ENCODE measurements around the gene ZNF148.

Gene ZNF148

GRCh38 chr3:125292015-125292414, 83.1 kb downstream of the ZNF148 start:
- DNase-seq (ENCODE audit: low read depth, low spot score) = no peak
- ChIA-PET CTCF (interaction anchor here (0.9 to 1.7 kb wide), 2 partner anchors 28 to 145 kb away, joined by 3 read pairs; no protein-coding TSS in a partner anchor), POLR2A (interaction anchor here (0.6 kb wide), 1 partner anchor 304 kb away, joined by 4 read pairs; no protein-coding TSS in a partner anchor)
- TF ChIP-seq CTCF (IDR thresholded peaks at IDR 0.05; ENCODE audit: insufficient read depth, low read length, missing control alignments) = no peak
- H3K4me3 ChIP-seq (ENCODE audit: low read depth, low read length) = no peak overlapping the region

- no peak for TF ChIP-seq CTCF (IDR thresholded peaks at IDR 0.05; ENCODE audit: insufficient read depth, low read length, missing control alignments)
- H3K4me3 ChIP-seq (ENCODE audit: low read depth, low read length) = no peak overlapping the region
- ChIA-PET POLR2A (no interaction called here), CTCF (no interaction called here)
- no peak for DNase-seq (ENCODE audit: low read depth, low spot score)
Measured at GRCh38 chr3:125289429-125289981, 85.6 kb downstream of the ZNF148 start.

- ChIA-PET CTCF (no interaction called here), POLR2A (no interaction called here)
- no peak for DNase-seq (ENCODE audit: low read depth, low spot score)
- no peak for TF ChIP-seq CTCF (IDR thresholded peaks at IDR 0.05; ENCODE audit: insufficient read depth, low read length, missing control alignments)
- H3K4me3 ChIP-seq (ENCODE audit: low read depth, low read length) = no peak overlapping the region
Measured at GRCh38 chr3:125287248-125287647, 87.9 kb downstream of the ZNF148 start.

GRCh38 chr3:125281381-125281780, 93.7 kb downstream of the ZNF148 start:
- H3K4me3 ChIP-seq (ENCODE audit: low read depth, low read length) = no peak overlapping the region
- ChIA-PET POLR2A (no interaction called here), CTCF (no interaction called here)
- TF ChIP-seq CTCF (IDR thresholded peaks at IDR 0.05; ENCODE audit: insufficient read depth, low read length, missing control alignments) = no peak
- no peak for DNase-seq (ENCODE audit: low read depth, low spot score)

GRCh38 chr3:125280668-125281361, 94.3 kb downstream of the ZNF148 start:
- ChIA-PET POLR2A (interaction anchor here (0.7 kb wide), 1 partner anchor 94 kb away, joined by 6 read pairs; the partner anchor contains the start of gene ZNF148), CTCF (interaction anchor here (1.1 kb wide), 1 partner anchor 160 kb away, joined by 3 read pairs; no protein-coding TSS in a partner anchor)
- no peak for DNase-seq (ENCODE audit: low read depth, low spot score)
- no peak for TF ChIP-seq CTCF (IDR thresholded peaks at IDR 0.05; ENCODE audit: insufficient read depth, low read length, missing control alignments)
- H3K4me3 ChIP-seq (ENCODE audit: low read depth, low read length) = no peak overlapping the region

- ChIA-PET CTCF (no interaction called here), POLR2A (no interaction called here)
- TF ChIP-seq CTCF (IDR thresholded peaks at IDR 0.05; ENCODE audit: insufficient read depth, low read length, missing control alignments) = no peak
- H3K4me3 ChIP-seq (ENCODE audit: low read depth, low read length) = no peak overlapping the region
- no peak for DNase-seq (ENCODE audit: low read depth, low spot score)
Measured at GRCh38 chr3:125278155-125278554, 97.0 kb downstream of the ZNF148 start.
